PC-3 (cell line): Measurements from ENCODE around the gene ZNF541. TPM values are rescaled to one million over a fixed set of nuclear protein-coding genes. Genes with fewer than 3 reads are reported as not detected.

ENCODE experiments used
- ATAC-seq: fragments of 200-7000 bp; cut with Tn5 transposase; 2 replicates; pipeline ENCODE4 v1.9.1; 2020; ENCODE audit warnings: mild to moderate bottlenecking, moderate library complexity
- BruUV-seq: library from RNA; stranded (reverse); fragments of 400-500 nt; replicated peaks from 2 replicates; lab custom pipeline; 2021; lab: Mats Ljungman, UMichigan
- CTCF ChIA-PET: fragments of 300-600 bp; sonication (Branson Sonifier 250); formaldehyde crosslinking; loops from one replicate; lab custom pipeline; 2022; ENCODE audit warnings: antibody characterized with exemption; lab: Charles Lee
- POLR2A ChIA-PET: fragments of 300-600 bp; sonication (Branson Sonifier 250); formaldehyde crosslinking; loops from one replicate; lab custom pipeline; 2022; ENCODE audit warnings: antibody characterized with exemption; ENCODE audit not compliant: unreplicated experiment; lab: Charles Lee
- DNase-seq: peaks from one replicate; pipeline ENCODE4 v3.0.0-alpha.2; 2015
- H2AFZ ChIP-seq: fragments of 300-600 bp; sonication (generic); 2 replicates; pipeline ENCODE4 v1.6.0; 2016; ENCODE audit warnings: antibody characterized with exemption, low read length
- H3F3A ChIP-seq: fragments of 300-600 bp; sonication (generic); one replicate; pipeline ENCODE4 v1.6.0; 2017; ENCODE audit warnings: antibody characterized with exemption, low read length, control low read depth, mild to moderate bottlenecking; ENCODE audit not compliant: unreplicated experiment
- H3K27ac ChIP-seq: fragments of 300-600 bp; sonication (generic); 2 replicates; pipeline ENCODE4 v1.5.1; 2016; ENCODE audit warnings: mild to moderate bottlenecking, low read length
- H3K27me3 ChIP-seq: fragments of 300-600 bp; sonication (generic); 2 replicates; pipeline ENCODE4 v1.6.1; 2016; ENCODE audit warnings: low read length, mixed read lengths
- H3K36me3 ChIP-seq: fragments of 300-600 bp; sonication (generic); 2 replicates; pipeline ENCODE4 v1.6.1; 2016; ENCODE audit warnings: low read depth, mixed run types, low read length, mixed read lengths
- H3K4me1 ChIP-seq: fragments of 300-600 bp; sonication (generic); 2 replicates; pipeline ENCODE4 v1.5.1; 2016; ENCODE audit warnings: low read length; ENCODE audit not compliant: insufficient read depth
- H3K4me2 ChIP-seq: fragments of 300-600 bp; sonication (generic); 2 replicates; pipeline ENCODE4 v1.6.0; 2016; ENCODE audit warnings: low read length
- H3K4me3 ChIP-seq: fragments of 300-600 bp; sonication (generic); 2 replicates; pipeline ENCODE4 v1.5.1; 2016; ENCODE audit warnings: mild to moderate bottlenecking, low read length, mixed read lengths
- H3K79me2 ChIP-seq: fragments of 300-600 bp; sonication (generic); 2 replicates; pipeline ENCODE4 v1.6.1; 2017; ENCODE audit warnings: low read length, mixed read lengths
- H3K9ac ChIP-seq: fragments of 300-600 bp; sonication (generic); 2 replicates; pipeline ENCODE4 v1.6.0; 2016; ENCODE audit warnings: mild to moderate bottlenecking, low read length
- H3K9me2 ChIP-seq: fragments of 300-600 bp; sonication (generic); replicated peaks from 2 replicates; pipeline ENCODE4 v1.6.1; 2016; ENCODE audit warnings: mixed run types, low read length, mixed read lengths
- H3K9me3 ChIP-seq: fragments of 300-600 bp; sonication (generic); 2 replicates; pipeline ENCODE4 v1.6.1; 2016; ENCODE audit warnings: low read length, mixed read lengths
- H4K20me1 ChIP-seq: fragments of 300-600 bp; sonication (generic); 2 replicates; pipeline ENCODE4 v1.6.1; 2016; ENCODE audit warnings: low read length, mixed read lengths
- CTCF ChIP-seq: fragments of 300-600 bp; sonication (generic); conservative IDR thresholded peaks from 2 replicates; pipeline ENCODE4 v1.5.1; 2017; ENCODE audit warnings: antibody characterized with exemption, low read depth, mild to moderate bottlenecking, low read length
- EZH2 ChIP-seq: fragments of 300-600 bp; sonication (generic); IDR thresholded peaks from one replicate; pipeline ENCODE4 v1.6.1; 2017; ENCODE audit warnings: antibody characterized with exemption, mild to moderate bottlenecking, low read length; ENCODE audit not compliant: unreplicated experiment
- EZH2phosphoT487 ChIP-seq: fragments of 300-600 bp; sonication (generic); IDR thresholded peaks from 2 replicates; pipeline ENCODE4 v1.6.1; 2018; ENCODE audit warnings: mild to moderate bottlenecking, antibody characterized with exemption, low read length, borderline replicate concordance
- intact Hi-C: fragments of 100-400 bp; cut with micrococcal nuclease; formaldehyde crosslinking; loops from 2 replicates; pipeline ENCODE4 v1.9.0; 2023
- total RNA-seq: library from RNA; depleted of rRNA; stranded (reverse); fragments of >200 nt; gene quantifications from 2 replicates; pipeline ENCODE4 v1.2.3, GENCODE V29; 2014; rRNA removed

ZNF541 gene
- total RNA-seq, 1 experiment from 2014 or later: not detected

GRCh38 chr19:47526798-47527197, 46.1 kb downstream of the ZNF541 start:
- ChIA-PET POLR2A (no interaction called here), CTCF (no interaction called here)
- Histone ChIP-seq H3K27ac (no peak overlapping the region), H3K9ac (no peak overlapping the region), H3K79me2 (no peaks in the 10 kb centered on the region), H3K9me3 (no peaks in the 10 kb centered on the region), H3K36me3 (no peaks in the 10 kb centered on the region), H4K20me1 (no peaks in the 10 kb centered on the region), H3K9me2 (no peaks in the 10 kb centered on the region), H2AFZ (no peak overlapping the region), H3K4me1 (no peaks in the 10 kb centered on the region), H3K27me3 (no peaks in the 10 kb centered on the region), H3F3A (no peaks in the 10 kb centered on the region), H3K4me2 (no peak overlapping the region), H3K4me3 (no peak overlapping the region)
- TF ChIP-seq EZH2phosphoT487 (no peak), CTCF (no peak), EZH2 (no peak)
- no peak for ATAC-seq
- intact Hi-C loops: no loop called here
- DNase-seq: no peak
- BruUV-seq: no TSS peak

GRCh38 chr19:47523473-47523872, 49.5 kb downstream of the ZNF541 start:
- H3K36me3 ChIP-seq: no peaks in the 10 kb centered on the region
- DNase-seq: no peak
- no peak overlapping the region for H3K4me3 ChIP-seq
- H2AFZ ChIP-seq: no peak overlapping the region
- H3K9ac ChIP-seq: no peak overlapping the region
- H3K27me3 ChIP-seq: no peaks in the 10 kb centered on the region
- ChIA-PET POLR2A (no interaction called here), CTCF (no interaction called here)
- no peaks in the 10 kb centered on the region for H3K9me3 ChIP-seq
- H3K4me2 ChIP-seq: no peak overlapping the region
- H3K27ac ChIP-seq: no peak overlapping the region
- H3K4me1 ChIP-seq: no peaks in the 10 kb centered on the region
- H4K20me1 ChIP-seq: no peaks in the 10 kb centered on the region
- H3K9me2 ChIP-seq: no peaks in the 10 kb centered on the region
- no peaks in the 10 kb centered on the region for H3F3A ChIP-seq
- BruUV-seq: no TSS peak
- H3K79me2 ChIP-seq: no peaks in the 10 kb centered on the region
- ATAC-seq: no peak
- intact Hi-C loops: no loop called here
- no peak for TF ChIP-seq EZH2phosphoT487
- no peak for TF ChIP-seq CTCF
- no peak for TF ChIP-seq EZH2

Other genes with a start within 250 kb of the ZNF541 start
- not detected in 2 replicates for gene C5AR2, start 241.0 kb downstream of the ZNF541 start, total RNA-seq
- gene DHX34, start 223.8 kb downstream of the ZNF541 start, total RNA-seq: 28.3 and 37.5 TPM in 2 replicates
- gene MEIS3, start 153.6 kb downstream of the ZNF541 start, total RNA-seq: 0.75 and 1.3 TPM in 2 replicates
- 0.33 TPM in 1 of 2 replicates, not detected in the other for gene SLC8A2, start 101.3 kb downstream of the ZNF541 start, total RNA-seq
- 8.0 and 18.3 TPM in 2 replicates for gene KPTN, start 88.9 kb downstream of the ZNF541 start, total RNA-seq
- gene NAPA, start 58.1 kb downstream of the ZNF541 start, total RNA-seq: 75.1 and 95.9 TPM in 2 replicates
- 1.2 and 2.4 TPM in 2 replicates for gene BICRA, start 36.0 kb upstream of the ZNF541 start, total RNA-seq
- gene EHD2, start 140.3 kb upstream of the ZNF541 start, total RNA-seq: 0.11 and 1.4 TPM in 2 replicates
- 61.5 and 83.9 TPM in 2 replicates for gene NOP53, start 172.4 kb upstream of the ZNF541 start, total RNA-seq
- 277 and 278 TPM in 2 replicates for gene SELENOW, start 205.6 kb upstream of the ZNF541 start, total RNA-seq
- gene TPRX1, start 231.4 kb upstream of the ZNF541 start, total RNA-seq: not detected in 2 replicates
- not detected in 2 replicates for gene CRX, start 248.8 kb upstream of the ZNF541 start, total RNA-seq